DMS53 (cell line): ENCODE measurements around the gene PTGES3L.
"Not testable (repeated sequence)": the region's sequence is repeated elsewhere in the genome, so short reads cannot be mapped to it uniquely, and the experiment has no call there.

Source experiments
- DNase-seq: peaks from one replicate; lab custom pipeline; 2025; lab: John Stamatoyannopoulos, UW

PTGES3L gene

DNA sequence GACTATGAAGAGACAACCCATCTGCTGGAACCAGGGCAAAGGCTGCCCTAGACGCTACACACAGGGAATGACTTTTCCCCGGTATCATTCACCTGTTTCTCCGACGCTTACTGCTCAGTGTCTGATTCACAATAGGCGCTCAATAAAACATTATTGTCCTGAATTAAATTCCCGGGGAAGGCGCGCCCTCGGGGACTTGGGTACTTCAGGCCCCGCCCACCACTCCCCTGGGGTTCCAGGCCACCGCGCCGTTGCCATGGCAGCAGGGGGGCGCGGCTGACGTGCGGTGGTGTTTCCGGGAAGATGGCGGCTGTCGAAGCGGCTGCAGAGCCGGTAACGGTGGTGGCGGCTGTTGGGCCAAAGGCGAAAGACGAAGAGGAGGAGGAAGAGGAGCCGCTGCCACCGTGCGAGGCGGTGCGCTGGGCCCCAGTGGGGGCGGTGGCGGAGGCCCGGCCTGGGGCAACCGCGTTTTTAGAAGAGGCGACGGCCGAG lies 440 bp upstream of the PTGES3L start, which contains the start of gene RUNDC1:
Gene RUNDC1 (plus strand): TSS at position 292 of the 492 bp plus-strand sequence. CDS start 12 bp downstream, at position 304.
- peak; percentile 97 for DNase-seq

DNA sequence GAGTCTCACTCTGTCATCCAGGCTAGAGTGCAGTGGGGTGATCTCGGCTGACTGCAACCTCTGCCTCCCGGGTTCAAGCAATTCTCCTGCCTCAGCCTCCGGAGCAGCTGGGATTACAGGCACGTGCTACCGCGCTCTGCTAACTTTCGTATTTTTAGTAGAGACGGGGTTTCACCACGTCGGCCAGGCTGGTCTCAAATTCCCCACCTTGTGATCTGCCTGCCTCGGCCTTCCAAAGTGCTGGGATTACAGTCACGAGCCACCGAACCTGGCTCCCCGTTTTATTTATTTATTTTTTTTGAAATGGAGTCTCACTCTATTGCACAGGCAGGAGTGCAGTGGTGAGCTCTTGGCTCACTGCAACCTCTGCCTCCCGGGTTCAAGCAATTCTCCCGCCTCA lies 4.2 kb downstream of the PTGES3L start:
- not testable (repeated sequence) for DNase-seq

DNA sequence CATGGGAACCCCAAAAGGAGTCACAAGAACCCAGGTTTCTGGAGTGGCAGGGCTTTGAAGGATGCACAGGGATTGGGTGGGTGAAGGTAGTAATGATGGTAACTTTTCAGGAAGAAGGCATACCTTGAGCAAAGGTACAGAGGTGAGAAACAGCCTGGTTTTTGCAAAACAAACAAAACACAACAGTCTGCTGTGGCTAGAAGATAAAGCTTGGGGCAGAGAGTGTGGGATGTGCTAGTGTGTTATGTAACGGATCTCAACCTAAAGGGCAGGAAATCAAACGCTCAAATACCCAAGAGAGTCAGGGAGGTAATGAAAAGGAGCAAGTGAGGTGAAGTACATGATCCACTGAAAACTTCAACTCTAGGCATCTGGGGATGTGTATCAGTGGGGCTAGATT lies 4.6 kb downstream of the PTGES3L start:
- DNase-seq = no peak

DNA sequence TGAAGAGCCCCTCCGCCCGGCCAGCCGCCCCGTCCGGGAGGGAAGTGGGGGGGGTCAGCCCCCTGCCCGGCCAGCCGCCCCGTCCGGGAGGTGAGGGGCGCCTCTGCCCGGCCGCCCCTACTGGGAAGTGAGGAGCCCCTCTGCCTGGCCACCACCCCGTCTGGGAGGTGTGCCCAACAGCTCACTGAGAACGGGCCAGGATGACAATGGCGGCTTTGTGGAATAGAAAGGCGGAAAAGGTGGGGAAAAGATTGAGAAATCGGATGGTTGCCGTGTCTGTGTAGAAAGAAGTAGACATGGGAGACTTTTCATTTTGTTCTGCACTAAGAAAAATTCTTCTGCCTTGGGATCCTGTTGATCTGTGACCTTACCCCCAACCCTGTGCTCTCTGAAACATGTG lies 6.6 kb downstream of the PTGES3L start:
- DNase-seq = not testable (repeated sequence)

DNA sequence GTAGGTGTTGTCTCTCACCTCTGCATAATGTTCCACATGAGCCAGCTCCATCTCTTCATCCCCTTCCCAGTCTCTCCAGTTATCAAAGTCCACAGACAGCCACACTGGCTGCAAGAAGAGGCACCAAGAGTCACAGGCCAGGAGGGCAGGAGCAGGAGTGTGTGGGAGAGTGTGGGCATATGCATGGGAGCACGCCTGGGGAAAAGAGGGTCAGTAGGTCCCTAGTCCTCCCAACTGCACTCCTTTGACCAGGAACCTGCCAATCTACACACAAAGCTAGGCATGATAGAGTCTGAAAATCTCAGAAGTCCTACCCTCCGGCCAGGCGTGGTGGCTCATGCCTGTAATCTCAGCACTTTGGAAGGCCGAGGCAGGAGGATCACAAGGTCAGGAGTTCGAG lies 8.3 kb downstream of the PTGES3L start:
- DNase-seq = no peak

DNA sequence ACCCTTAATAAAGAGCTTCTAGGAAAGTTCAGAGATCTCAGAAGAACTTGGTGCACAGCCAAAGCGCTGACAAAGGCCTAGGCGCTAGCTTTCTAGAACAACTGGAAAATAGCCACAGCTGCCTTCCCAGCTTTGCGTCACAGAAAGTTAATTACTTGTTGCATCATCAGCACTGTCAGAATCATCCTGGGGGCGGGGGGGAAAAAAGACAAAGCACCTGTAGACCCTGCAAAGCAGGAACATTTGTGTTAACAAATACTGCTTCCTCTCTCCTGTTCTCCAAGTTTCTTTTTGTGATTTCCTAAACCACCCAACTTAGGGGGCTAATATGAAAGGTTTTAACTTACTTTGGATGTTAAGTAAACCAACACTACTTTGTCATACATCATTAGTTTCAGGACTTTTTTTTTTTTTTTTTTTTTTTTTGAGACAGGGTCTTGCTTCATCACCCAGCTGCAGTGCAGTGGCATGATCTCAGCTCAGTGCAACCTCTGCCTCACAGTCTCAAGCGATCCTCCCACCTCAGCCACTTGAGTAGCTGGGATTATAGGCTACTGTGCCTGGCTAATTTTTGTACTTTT lies 10.8 kb downstream of the PTGES3L start:
- no peak for DNase-seq

DNA sequence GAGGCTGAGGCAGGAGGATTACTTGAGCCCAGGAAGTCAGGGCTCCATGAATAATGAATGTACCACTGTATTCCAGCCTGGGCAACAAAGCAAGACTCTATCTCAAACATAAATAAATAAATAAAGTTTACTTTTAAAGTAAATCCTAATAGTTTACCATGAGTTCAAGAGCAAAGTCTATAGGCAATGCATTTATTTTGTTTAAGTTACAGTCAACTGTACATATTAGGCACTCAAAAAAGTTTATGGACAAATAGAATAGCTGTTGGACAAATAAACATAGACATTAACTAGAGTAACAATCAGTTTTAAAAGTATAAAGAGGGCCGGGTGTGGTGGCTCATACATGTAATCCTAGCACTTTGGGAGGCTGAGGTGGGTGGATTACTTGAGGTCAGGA lies 12.0 kb downstream of the PTGES3L start:
- DNase-seq = peak; percentile 27

DNA sequence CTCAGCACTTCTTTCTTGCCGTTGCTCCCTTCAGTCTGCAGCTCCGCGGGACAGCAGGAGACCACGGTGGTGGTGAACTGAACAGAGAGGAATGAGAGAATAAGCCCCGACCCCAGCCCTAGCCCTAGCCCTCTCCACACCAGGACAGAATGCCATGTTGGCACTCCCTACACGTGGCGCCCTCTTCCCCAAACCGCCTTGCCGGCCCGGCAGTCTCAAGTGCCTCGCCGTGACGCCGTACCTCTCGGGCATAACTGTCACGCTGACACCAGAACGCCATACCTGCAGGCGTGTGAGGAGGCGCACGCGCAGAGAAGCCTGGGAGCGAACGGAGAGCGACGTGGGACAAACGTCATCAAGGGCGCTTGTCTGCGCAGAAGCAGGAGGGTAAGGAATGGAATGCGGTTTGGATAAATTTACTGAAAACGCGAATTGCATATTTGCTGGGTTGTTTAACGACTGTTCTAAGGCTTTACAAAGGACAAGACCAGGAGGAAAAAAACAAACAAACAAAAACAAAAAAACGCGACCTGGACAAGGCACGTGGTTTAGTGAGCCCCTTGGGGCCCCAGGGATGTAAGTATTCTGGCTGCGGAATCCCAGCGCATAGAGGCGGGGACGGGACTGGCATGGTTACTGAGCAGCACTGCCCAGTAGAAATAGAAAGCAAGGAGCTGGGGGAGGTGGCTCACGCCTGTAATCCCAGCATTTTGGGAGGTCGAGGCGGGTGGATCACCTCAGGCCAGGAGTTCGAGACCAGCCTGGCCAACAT lies 15.5 kb downstream of the PTGES3L start, which contains the start of gene AARSD1:
Gene AARSD1 (minus strand): TSS at position 294 of the 772 bp plus-strand sequence. CDS start 14 bp downstream, at position 280.
- peak; percentile 99 for DNase-seq

DNA sequence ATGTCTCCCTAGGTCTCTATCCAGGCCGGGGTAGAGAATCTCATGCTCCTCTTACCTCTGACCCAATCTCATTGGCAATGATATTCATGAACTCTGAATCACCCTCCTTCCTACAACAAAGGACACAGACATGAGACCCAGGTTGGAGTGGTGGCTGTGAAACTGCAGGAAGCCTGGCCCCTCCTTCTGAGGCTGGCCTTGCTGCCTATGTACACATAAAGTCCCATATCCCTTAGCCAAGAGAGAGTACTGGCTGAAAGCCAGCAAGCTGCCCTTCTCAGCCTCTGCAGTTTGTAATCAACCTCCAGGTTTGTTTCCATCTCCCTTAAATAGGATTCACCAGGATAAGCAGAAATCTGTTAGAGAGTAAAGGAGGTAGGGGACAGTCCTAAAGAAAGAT lies 26.2 kb downstream of the PTGES3L start:
- peak; percentile 23 for DNase-seq

DNA sequence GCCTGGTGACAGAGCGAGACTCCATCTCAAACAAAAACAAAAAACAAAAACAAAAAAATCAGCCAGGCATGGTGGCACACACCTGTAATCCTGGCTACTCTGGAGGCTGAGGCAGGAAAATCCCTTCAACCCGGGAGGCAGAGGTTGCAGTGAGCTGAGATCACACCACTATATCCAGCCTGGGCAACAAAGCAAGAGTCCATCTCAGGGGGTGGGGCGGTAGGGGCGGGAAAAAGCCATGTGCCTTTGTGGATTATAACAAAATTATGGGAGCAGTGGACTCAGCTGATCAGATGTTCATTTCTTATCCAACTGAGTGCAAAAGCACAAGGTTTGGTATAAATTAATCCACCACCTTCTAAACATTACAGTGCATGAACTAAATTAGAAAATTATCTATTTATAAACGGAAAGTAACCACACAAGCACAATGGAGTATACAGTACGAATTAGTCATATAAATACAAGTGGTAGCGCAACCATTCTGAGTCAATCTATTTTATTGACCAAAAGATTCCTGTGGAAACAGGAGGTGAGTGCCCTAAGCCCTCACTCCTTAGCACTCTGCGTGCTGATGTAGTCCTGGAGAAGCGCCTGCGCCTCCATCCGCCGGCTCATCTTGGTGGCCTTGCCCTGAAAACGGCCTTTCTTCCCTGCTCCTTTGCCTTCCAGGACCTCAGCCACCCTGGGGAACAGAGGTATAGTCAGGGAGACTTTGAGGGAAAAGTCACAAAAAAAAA lies 29.7 kb downstream of the PTGES3L start:
- no peak for DNase-seq

DNA sequence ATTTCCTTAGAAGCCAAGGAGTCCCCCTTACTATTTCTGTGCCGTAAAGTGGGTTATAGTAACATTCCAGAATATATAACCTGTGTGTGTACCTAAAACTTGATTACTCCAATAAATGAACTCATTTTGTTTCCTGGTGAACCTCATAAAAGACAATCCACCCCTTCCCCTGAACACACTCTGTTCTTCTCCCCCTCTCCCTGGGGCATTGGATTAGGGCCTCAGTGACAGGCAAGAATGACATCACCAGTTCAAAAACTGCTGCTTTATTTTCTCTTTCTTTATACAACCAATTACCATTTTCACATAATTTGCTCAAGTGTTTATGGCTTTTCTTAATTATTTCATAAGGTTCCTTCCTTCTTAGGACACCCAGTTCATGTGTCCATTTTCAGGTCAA lies 33.1 kb downstream of the PTGES3L start:
- no peak for DNase-seq

DNA sequence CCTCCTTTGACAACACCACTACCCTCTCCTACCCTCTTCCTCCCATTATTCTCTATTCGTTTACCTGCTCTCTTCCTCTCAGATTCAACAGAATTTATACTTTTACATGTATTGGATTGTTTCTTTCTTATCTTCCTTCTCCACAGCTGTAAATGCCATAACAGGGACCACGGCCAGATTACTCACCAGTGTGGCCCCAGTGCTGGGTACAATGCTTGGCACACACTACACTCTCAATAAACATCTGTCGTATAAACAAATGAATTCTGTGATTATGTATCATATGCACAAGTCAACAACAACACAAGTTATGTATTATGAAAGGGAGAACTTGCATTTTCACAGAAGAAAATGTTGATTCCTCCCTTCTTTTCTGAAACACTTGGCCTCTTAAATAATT lies 35.7 kb downstream of the PTGES3L start:
- no peak for DNase-seq

DNA sequence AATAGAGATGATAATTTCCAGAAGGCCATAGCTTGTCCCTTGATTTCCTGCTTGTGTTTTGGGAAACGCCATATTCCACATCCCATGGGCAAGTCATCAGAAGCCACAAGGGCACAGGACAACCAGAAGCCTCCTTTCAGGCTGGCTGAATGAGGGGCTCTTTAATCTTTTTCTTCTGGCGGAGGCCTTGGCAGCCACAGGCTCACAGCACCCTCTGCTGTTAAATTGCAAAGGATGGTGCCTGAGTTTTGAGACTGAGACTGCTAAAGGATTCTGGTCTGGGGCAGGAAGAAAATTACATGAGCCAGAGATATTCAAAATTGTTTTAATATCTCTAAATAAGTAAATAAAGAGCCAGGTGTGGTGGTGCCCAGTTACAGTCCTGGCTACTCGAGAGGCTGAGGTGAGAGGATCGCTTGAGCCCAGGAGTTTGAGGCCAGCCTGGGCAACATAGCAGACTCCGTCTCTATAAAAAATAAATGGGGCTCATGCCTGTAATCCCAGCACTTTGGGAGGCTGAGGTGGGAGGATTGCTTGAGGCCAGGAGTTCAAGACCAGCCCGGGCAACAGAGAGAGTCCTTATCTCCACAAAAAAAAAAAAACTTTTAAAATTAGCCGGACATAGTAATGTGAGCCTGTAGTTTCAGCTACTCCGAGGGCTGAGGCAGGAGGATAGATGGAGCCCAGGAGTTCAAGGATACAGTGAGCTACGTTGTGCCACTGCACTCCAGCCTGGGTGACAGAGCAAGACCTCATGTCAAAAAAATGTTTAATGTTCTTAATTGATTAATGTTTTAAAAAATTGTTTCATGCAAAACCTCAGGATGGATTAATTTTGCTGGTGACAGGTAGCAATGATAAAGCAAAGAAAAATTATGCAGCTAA lies 41.9 kb downstream of the PTGES3L start:
- DNase-seq = peak; percentile 87

DNA sequence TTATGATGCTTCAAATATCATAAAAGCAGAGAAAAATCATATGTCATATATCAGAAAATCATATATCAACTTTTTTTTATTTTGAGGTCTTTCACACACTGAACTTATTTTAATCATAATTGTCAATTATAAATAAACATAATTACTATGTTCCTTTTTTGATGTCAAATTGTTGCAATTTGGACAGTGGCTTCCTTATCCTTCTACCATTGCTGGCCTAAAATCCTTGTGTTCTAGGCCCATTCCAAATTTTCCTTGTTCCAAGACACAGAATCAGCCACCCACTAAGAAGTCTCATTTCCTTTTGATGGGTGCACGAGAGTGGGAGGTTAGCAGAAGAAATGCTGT lies 50.4 kb downstream of the PTGES3L start:
- no peak for DNase-seq

DNA sequence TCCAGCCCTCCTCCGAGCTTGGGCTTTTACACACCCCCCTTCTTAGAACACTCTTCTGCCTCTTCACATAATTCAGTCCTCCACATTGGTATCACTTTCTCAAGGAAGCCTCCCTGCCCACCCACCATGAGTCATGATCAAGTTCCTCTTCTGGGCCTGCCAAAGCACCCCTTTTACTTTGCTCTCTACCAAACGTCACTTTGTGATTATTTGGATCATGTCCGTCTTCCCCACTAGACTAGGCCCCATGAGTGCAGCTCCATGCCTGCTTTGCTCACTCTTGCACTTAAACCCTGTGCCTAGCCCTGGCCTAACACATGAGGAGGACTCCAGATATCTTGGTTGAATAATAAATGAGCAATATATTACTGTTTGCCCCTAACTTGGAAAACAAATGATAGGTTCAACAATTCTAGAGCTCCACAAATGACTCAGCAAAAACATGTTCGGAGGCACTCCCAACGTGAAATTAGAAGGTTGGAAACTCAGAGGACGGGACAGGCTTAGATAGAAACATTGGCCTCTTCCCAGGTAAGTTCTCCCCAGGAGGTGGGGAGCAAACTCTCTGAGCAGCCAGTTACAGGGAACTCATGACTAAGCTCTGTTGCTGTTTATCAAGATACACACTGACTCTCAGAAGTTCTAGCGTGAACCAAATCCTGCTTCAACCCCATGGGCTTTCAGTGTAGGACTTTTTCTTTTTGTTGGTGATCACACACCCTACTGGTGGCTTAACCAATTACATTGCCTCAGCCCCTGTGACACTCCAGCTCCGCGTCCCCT lies 51.0 kb downstream of the PTGES3L start:
- DNase-seq = peak; percentile 86

DNA sequence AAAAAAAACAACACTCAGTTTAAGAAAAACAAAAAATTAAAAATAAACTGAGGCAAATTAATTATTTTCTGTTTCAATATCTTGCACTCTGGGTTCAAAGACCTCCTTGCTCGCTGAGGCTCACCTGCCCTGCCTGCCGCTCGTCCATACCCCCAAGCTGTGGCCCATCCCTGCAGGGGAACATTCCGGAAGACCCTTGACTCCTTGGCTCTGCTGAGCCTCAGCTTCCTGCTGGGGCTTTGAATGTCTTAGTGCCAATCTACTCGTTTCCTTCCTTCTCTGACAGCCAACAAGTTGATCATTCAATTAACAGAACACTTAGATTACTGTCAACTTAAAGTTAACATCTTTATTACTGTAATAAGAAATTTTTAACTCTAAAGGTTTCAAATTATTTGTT lies 55.0 kb downstream of the PTGES3L start:
- DNase-seq = no peak

DNA sequence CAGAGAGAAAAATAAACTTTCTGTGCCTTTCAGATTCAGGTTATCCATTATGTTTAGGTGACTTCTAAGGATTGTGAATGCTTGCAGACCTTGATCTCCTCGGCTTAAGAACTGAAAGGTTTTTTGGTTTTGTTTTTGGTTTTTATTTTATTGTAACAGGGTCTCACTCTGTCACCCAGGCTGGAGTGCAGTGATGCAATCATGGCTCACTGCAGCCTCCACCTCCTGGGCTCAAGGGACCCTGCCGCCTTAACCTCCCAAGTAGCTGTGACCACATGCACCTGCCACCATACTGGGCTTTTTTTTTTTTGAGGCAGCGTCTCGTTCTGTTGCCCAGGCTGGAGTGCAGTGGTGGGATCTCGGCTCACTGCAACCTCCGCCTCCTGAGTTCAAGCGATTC lies 56.4 kb downstream of the PTGES3L start:
- not testable (repeated sequence) for DNase-seq

DNA sequence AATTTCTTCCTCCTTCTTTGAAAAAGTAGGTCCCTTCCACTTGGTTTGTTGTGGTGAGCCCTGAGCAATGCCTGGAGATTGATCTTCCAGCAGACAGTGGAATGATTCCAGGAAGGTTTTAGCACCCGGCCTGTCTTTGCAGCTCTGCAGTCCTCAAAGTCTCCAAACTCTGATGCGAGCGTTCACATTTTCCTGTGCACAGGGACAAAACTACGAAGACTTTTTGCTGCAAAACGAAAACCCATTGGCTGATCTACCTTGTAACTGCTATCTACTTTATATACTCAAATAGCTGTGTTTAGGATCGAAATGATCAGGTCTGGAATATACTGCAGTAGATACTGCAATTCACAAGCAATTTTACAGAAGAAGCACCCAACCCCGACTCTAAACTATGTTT lies 57.6 kb downstream of the PTGES3L start:
- no peak for DNase-seq

DNA sequence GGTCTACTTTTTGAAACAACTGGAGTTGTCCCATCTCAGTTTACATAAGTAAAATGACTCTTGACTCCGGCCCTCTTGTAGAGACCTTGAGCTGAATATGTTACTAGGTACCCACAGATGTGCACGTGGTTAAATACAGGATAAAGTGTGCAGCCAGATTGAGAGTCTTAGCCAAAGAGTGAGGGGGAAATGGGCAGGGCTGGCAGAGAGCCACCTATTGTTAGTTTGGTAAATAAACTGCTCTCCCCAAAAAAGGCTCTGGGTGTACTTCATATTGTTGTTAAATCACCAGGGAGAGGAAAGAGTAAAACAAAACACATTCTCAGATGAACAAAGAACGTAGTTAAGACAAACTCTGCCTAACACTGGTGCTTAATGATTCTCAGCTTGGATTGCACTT lies 59.0 kb downstream of the PTGES3L start:
- peak; percentile 23 for DNase-seq

DNA sequence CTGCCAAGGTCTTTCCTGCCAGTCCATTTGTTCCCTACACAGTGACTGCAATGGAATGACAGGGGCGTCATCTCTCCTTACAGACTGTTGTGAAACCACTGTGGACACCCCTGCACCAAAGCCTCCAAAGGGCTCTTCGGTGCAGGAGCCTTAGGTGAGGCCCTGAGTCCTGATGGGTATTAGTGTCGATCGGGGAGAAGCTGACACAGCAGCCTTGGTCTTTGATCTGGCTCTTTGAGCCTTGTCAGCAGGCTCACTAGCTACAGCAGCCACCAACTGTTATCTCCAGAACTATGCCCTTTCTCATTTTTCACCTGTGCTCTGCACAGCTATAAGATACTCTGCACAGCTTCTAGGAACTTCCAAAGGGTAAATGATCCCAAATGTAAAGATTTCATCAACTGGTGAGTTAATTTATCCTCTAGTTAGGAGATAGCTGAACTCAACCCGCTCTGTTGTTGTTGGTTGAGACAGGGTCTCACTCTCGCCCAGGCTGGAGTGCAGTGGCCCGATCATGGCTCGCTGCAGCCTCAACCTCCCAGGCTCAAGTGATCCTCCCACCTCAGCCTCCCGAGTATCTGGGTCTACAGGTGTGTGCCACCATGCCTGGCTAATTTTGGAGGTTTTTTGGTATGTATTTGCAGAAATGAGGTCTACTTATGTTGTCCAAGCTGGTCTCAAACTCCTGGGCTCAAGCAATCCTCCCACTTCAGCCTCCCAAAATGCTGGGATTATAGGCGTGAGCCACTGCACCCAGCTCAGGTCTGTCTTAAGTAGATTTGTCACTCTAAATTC lies 59.6 kb downstream of the PTGES3L start:
- no peak for DNase-seq
